Breast epithelium (tissue), 4 donors: Measurements from ENCODE around the gene TMTC2. TPM values are rescaled to one million over a fixed set of nuclear protein-coding genes. Genes with fewer than 3 reads are reported as not detected.

Source experiments
- DNase-seq, 2 donors: peaks; one replicate each; pipeline ENCODE4 v3.0.0-alpha.2; 2019; ENCODE audit warnings: low spot score in 2 of 2
- H3K27ac ChIP-seq, 2 donors: fragments of 200-600 bp; sonication (generic) in 1 of 2; one replicate each; pipeline ENCODE4 v1.5.1; 2016 to 2019; ENCODE audit warnings: mild to moderate bottlenecking in 1 of 2
- H3K27me3 ChIP-seq, 2 donors: fragments of 200-600 bp; sonication (generic) in 1 of 2; one replicate each; pipeline versions ENCODE4 v1.5.1 to v1.6.0; 2017 to 2019; ENCODE audit warnings: control low read depth in 1 of 2, mild to moderate bottlenecking in 1 of 2
- H3K36me3 ChIP-seq: fragments of 200-600 bp; one replicate; pipeline ENCODE4 v1.5.1; 2019
- H3K4me1 ChIP-seq, 2 donors: fragments of 200-600 bp; sonication (generic); one replicate each; pipeline ENCODE4 v1.5.1; 2016 to 2019; ENCODE audit warnings: control low read depth in 1 of 2
- H3K4me3 ChIP-seq, 3 donors: fragments of 200-600 bp; sonication (generic); 1 replicate in 2 of 3; 2 replicates in 1 of 3; pipeline ENCODE4 v1.5.1; 2016 to 2019; ENCODE audit warnings: mild to moderate bottlenecking in 3 of 3, moderate library complexity in 2 of 3
- H3K9me3 ChIP-seq, 2 donors: fragments of 200-600 bp; sonication (generic) in 1 of 2; one replicate each; pipeline ENCODE4 v1.5.1; 2016 to 2019; ENCODE audit warnings: control low read depth in 1 of 2
- CTCF ChIP-seq, 3 donors: fragments of 450-650 bp; IDR thresholded peaks; one replicate each; pipeline ENCODE4 v1.5.1; 2016 to 2017; ENCODE audit warnings: antibody characterized with exemption in 3 of 3, mild to moderate bottlenecking in 3 of 3, moderate library complexity in 3 of 3
- POLR2A ChIP-seq: fragments of 450-650 bp; IDR thresholded peaks from one replicate; pipeline ENCODE4 v1.6.1; 2016; ENCODE audit warnings: antibody characterized with exemption, mild to moderate bottlenecking, moderate library complexity
- POLR2AphosphoS5 ChIP-seq, 3 donors: sonication (generic); formaldehyde crosslinking; IDR thresholded peaks; one replicate each; pipeline ENCODE4 v1.6.1; 2017; ENCODE audit warnings: antibody characterized with exemption in 3 of 3
- intact Hi-C: fragments of 100-400 bp; cut with DNase I; formaldehyde crosslinking; loops from one replicate; pipeline ENCODE4 v1.15.1; 2023; ENCODE audit warnings: low total_unique reads
- total RNA-seq, 3 donors: library from RNA; depleted of rRNA; stranded (reverse); fragments of >200 nt; gene quantifications; one replicate each; pipeline ENCODE4 v1.1.0, GENCODE V29; 2016

TMTC2 gene
- total RNA-seq, 3 donors from 2014 or later = 7.0 to 28.8 (median 19.3) TPM

- H3K27ac ChIP-seq = no peak overlapping the region
- no peak overlapping the region for H3K4me3 ChIP-seq
- H3K4me1 ChIP-seq = no peaks in the 10 kb centered on the region
- no peak for DNase-seq
- no peaks in the 10 kb centered on the region for H3K27me3 ChIP-seq
- no peaks in the 10 kb centered on the region for H3K9me3 ChIP-seq
- TF ChIP-seq CTCF (IDR thresholded peaks at IDR 0.05) = no peak
- no peak for TF ChIP-seq POLR2A
- TF ChIP-seq POLR2AphosphoS5 (IDR thresholded peaks at IDR 0.05) = no peak
- H3K36me3 ChIP-seq = no peaks in the 10 kb centered on the region
- intact Hi-C loops = no loop called here
Observed at GRCh38 chr12:83075471-83075870, 388.8 kb downstream of the TMTC2 start.

- TF ChIP-seq POLR2AphosphoS5 (IDR thresholded peaks at IDR 0.05) (no peak), CTCF (IDR thresholded peaks at IDR 0.05) (no peak)
Observed at GRCh38 chr12:83077041-83077440, 390.3 kb downstream of the TMTC2 start.

GRCh38 chr12:83082690-83083276, 396.1 kb downstream of the TMTC2 start:
- no peaks in the 10 kb centered on the region for H3K9me3 ChIP-seq
- DNase-seq = no peak
- H3K36me3 ChIP-seq = no peaks in the 10 kb centered on the region
- no peaks in the 10 kb centered on the region for H3K4me1 ChIP-seq
- no peak overlapping the region for H3K27ac ChIP-seq
- intact Hi-C loops = no loop called here
- H3K4me3 ChIP-seq = no peak overlapping the region
- TF ChIP-seq POLR2A (no peak), POLR2AphosphoS5 (IDR thresholded peaks at IDR 0.05) (no peak)
- H3K27me3 ChIP-seq = no peaks in the 10 kb centered on the region

More at GRCh38 chr12:83077041-83077440, 390.3 kb downstream of the TMTC2 start:
- no peak for DNase-seq
- no peaks in the 10 kb centered on the region for H3K4me1 ChIP-seq
- H3K27ac ChIP-seq = no peak overlapping the region
- no peaks in the 10 kb centered on the region for H3K36me3 ChIP-seq
- intact Hi-C loops = no loop called here
- H3K27me3 ChIP-seq = no peaks in the 10 kb centered on the region
- no peaks in the 10 kb centered on the region for H3K9me3 ChIP-seq
- H3K4me3 ChIP-seq = no peak overlapping the region

GRCh38 chr12:83083616-83084015, 396.9 kb downstream of the TMTC2 start:
- Histone ChIP-seq H3K36me3 (no peaks in the 10 kb centered on the region), H3K27me3 (no peaks in the 10 kb centered on the region), H3K4me3 (no peak overlapping the region), H3K27ac (no peak overlapping the region), H3K9me3 (no peaks in the 10 kb centered on the region), H3K4me1 (no peaks in the 10 kb centered on the region)
- DNase-seq = no peak
- intact Hi-C loops = no loop called here
- no peak for TF ChIP-seq POLR2AphosphoS5 (IDR thresholded peaks at IDR 0.05)
- no peak for TF ChIP-seq CTCF (IDR thresholded peaks at IDR 0.05)
- TF ChIP-seq POLR2A = no peak

GRCh38 chr12:83084516-83085234, 398.0 kb downstream of the TMTC2 start:
- no peak overlapping the region for H3K27ac ChIP-seq
- no peaks in the 10 kb centered on the region for H3K36me3 ChIP-seq
- no peaks in the 10 kb centered on the region for H3K9me3 ChIP-seq
- no peak overlapping the region for H3K4me3 ChIP-seq
- intact Hi-C loops = no loop called here
- H3K27me3 ChIP-seq = no peaks in the 10 kb centered on the region
- TF ChIP-seq POLR2A (no peak), POLR2AphosphoS5 (IDR thresholded peaks at IDR 0.05) (no peak), CTCF (IDR thresholded peaks at IDR 0.05) (no peak)
- DNase-seq = no peak
- no peaks in the 10 kb centered on the region for H3K4me1 ChIP-seq
